GM18858 (cell line): ENCODE measurements around the gene ZSWIM1.

ENCODE experiments used
- ATAC-seq: cut with Tn5 transposase; IDR thresholded peaks from one replicate; pipeline ENCODE4 v1.9.1; 2021; ENCODE audit not compliant: unreplicated experiment

ZSWIM1 gene

GRCh38 chr20:45880988-45881788 lies at the start of gene ZSWIM1:
ZSWIM1 (plus strand) TSS chr20:45881227; CDS start chr20:45882593, 1,366 bp downstream.
- ATAC-seq: peak; percentile 94

- ATAC-seq: no peak
Observed at GRCh38 chr20:45832619-45833018, 48.4 kb upstream of the ZSWIM1 start.

- ATAC-seq: no peak
Observed at GRCh38 chr20:45833030-45833882, 47.8 kb upstream of the ZSWIM1 start, which contains the start of gene SNX21. SNX21 (plus strand) TSS chr20:45833799; CDS start chr20:45833920, 121 bp downstream.

- ATAC-seq: no peak
Observed at GRCh38 chr20:45833883-45834796, 46.9 kb upstream of the ZSWIM1 start.

GRCh38 chr20:45834797-45835161 lies 46.2 kb upstream of the ZSWIM1 start:
- no peak for ATAC-seq

- ATAC-seq: no peak
Observed at GRCh38 chr20:45835329-45835765, 45.7 kb upstream of the ZSWIM1 start.

GRCh38 chr20:45835825-45836224 lies 45.2 kb upstream of the ZSWIM1 start:
- ATAC-seq: no peak

GRCh38 chr20:45836841-45837240 lies 44.2 kb upstream of the ZSWIM1 start:
- no peak for ATAC-seq

- ATAC-seq: no peak
Observed at GRCh38 chr20:45840700-45841198, 40.3 kb upstream of the ZSWIM1 start.

- ATAC-seq: no peak
Observed at GRCh38 chr20:45841407-45842129, 39.5 kb upstream of the ZSWIM1 start.

GRCh38 chr20:45842169-45842812 lies 38.7 kb upstream of the ZSWIM1 start:
- no peak for ATAC-seq

- ATAC-seq: no peak
Observed at GRCh38 chr20:45843506-45843905, 37.5 kb upstream of the ZSWIM1 start.

GRCh38 chr20:45845452-45845851 lies 35.6 kb upstream of the ZSWIM1 start:
- no peak for ATAC-seq

GRCh38 chr20:45848421-45848820 lies 32.6 kb upstream of the ZSWIM1 start:
- no peak for ATAC-seq

- ATAC-seq: no peak
Observed at GRCh38 chr20:45848969-45849582, 32.0 kb upstream of the ZSWIM1 start.

- ATAC-seq: no peak
Observed at GRCh38 chr20:45850238-45850637, 30.8 kb upstream of the ZSWIM1 start.

GRCh38 chr20:45850926-45851325 lies 30.1 kb upstream of the ZSWIM1 start:
- no peak for ATAC-seq

GRCh38 chr20:45851501-45851900 lies 29.5 kb upstream of the ZSWIM1 start:
- no peak for ATAC-seq

- ATAC-seq: no peak
Observed at GRCh38 chr20:45852326-45852725, 28.7 kb upstream of the ZSWIM1 start.
